PC-3 (cell line): Measurements from ENCODE around the gene UBA6. TPM values are rescaled to one million over a fixed set of nuclear protein-coding genes. Genes with fewer than 3 reads are reported as not detected.
A peak's percentile ranks its signal among the peaks of the same experiment; 100 is the strongest.

Experiments
- ATAC-seq: fragments of 200-7000 bp; cut with Tn5 transposase; 2 replicates; pipeline ENCODE4 v1.9.1; 2020; ENCODE audit warnings: mild to moderate bottlenecking, moderate library complexity
- BruUV-seq: library from RNA; stranded (reverse); fragments of 400-500 nt; replicated peaks from 2 replicates; lab custom pipeline; 2021; lab: Mats Ljungman, UMichigan
- CTCF ChIA-PET: fragments of 300-600 bp; sonication (Branson Sonifier 250); formaldehyde crosslinking; loops from one replicate; lab custom pipeline; 2022; ENCODE audit warnings: antibody characterized with exemption; lab: Charles Lee
- POLR2A ChIA-PET: fragments of 300-600 bp; sonication (Branson Sonifier 250); formaldehyde crosslinking; loops from one replicate; lab custom pipeline; 2022; ENCODE audit warnings: antibody characterized with exemption; ENCODE audit not compliant: unreplicated experiment; lab: Charles Lee
- DNase-seq: peaks from one replicate; pipeline ENCODE4 v3.0.0-alpha.2; 2015
- H2AFZ ChIP-seq: fragments of 300-600 bp; sonication (generic); 2 replicates; pipeline ENCODE4 v1.6.0; 2016; ENCODE audit warnings: antibody characterized with exemption, low read length
- H3F3A ChIP-seq: fragments of 300-600 bp; sonication (generic); one replicate; pipeline ENCODE4 v1.6.0; 2017; ENCODE audit warnings: antibody characterized with exemption, low read length, control low read depth, mild to moderate bottlenecking; ENCODE audit not compliant: unreplicated experiment
- H3K27ac ChIP-seq: fragments of 300-600 bp; sonication (generic); 2 replicates; pipeline ENCODE4 v1.5.1; 2016; ENCODE audit warnings: mild to moderate bottlenecking, low read length
- H3K27me3 ChIP-seq: fragments of 300-600 bp; sonication (generic); 2 replicates; pipeline ENCODE4 v1.6.1; 2016; ENCODE audit warnings: low read length, mixed read lengths
- H3K36me3 ChIP-seq: fragments of 300-600 bp; sonication (generic); 2 replicates; pipeline ENCODE4 v1.6.1; 2016; ENCODE audit warnings: low read depth, mixed run types, low read length, mixed read lengths
- H3K4me1 ChIP-seq: fragments of 300-600 bp; sonication (generic); 2 replicates; pipeline ENCODE4 v1.5.1; 2016; ENCODE audit warnings: low read length; ENCODE audit not compliant: insufficient read depth
- H3K4me2 ChIP-seq: fragments of 300-600 bp; sonication (generic); 2 replicates; pipeline ENCODE4 v1.6.0; 2016; ENCODE audit warnings: low read length
- H3K4me3 ChIP-seq: fragments of 300-600 bp; sonication (generic); 2 replicates; pipeline ENCODE4 v1.5.1; 2016; ENCODE audit warnings: mild to moderate bottlenecking, low read length, mixed read lengths
- H3K79me2 ChIP-seq: fragments of 300-600 bp; sonication (generic); 2 replicates; pipeline ENCODE4 v1.6.1; 2017; ENCODE audit warnings: low read length, mixed read lengths
- H3K9ac ChIP-seq: fragments of 300-600 bp; sonication (generic); 2 replicates; pipeline ENCODE4 v1.6.0; 2016; ENCODE audit warnings: mild to moderate bottlenecking, low read length
- H3K9me2 ChIP-seq: fragments of 300-600 bp; sonication (generic); replicated peaks from 2 replicates; pipeline ENCODE4 v1.6.1; 2016; ENCODE audit warnings: mixed run types, low read length, mixed read lengths
- H3K9me3 ChIP-seq: fragments of 300-600 bp; sonication (generic); 2 replicates; pipeline ENCODE4 v1.6.1; 2016; ENCODE audit warnings: low read length, mixed read lengths
- H4K20me1 ChIP-seq: fragments of 300-600 bp; sonication (generic); 2 replicates; pipeline ENCODE4 v1.6.1; 2016; ENCODE audit warnings: low read length, mixed read lengths
- CTCF ChIP-seq: fragments of 300-600 bp; sonication (generic); conservative IDR thresholded peaks from 2 replicates; pipeline ENCODE4 v1.5.1; 2017; ENCODE audit warnings: antibody characterized with exemption, low read depth, mild to moderate bottlenecking, low read length
- EZH2 ChIP-seq: fragments of 300-600 bp; sonication (generic); IDR thresholded peaks from one replicate; pipeline ENCODE4 v1.6.1; 2017; ENCODE audit warnings: antibody characterized with exemption, mild to moderate bottlenecking, low read length; ENCODE audit not compliant: unreplicated experiment
- EZH2phosphoT487 ChIP-seq: fragments of 300-600 bp; sonication (generic); IDR thresholded peaks from 2 replicates; pipeline ENCODE4 v1.6.1; 2018; ENCODE audit warnings: mild to moderate bottlenecking, antibody characterized with exemption, low read length, borderline replicate concordance
- intact Hi-C: fragments of 100-400 bp; cut with micrococcal nuclease; formaldehyde crosslinking; loops from 2 replicates; pipeline ENCODE4 v1.9.0; 2023
- total RNA-seq: library from RNA; depleted of rRNA; stranded (reverse); fragments of >200 nt; gene quantifications from 2 replicates; pipeline ENCODE4 v1.2.3, GENCODE V29; 2014

The UBA6 gene
- total RNA-seq, 1 experiment from 2014 or later, result 94.6 TPM

GRCh38 chr4:67674098-67674497 lies 26.9 kb downstream of the UBA6 start:
- BruUV-seq, result no TSS peak
- Histone ChIP-seq H3K4me2 (no peak overlapping the region), H3K4me3 (no peak overlapping the region), H3K4me1 (no peaks in the 10 kb centered on the region), H3F3A (no peaks in the 10 kb centered on the region), H2AFZ (no peak overlapping the region), H3K9ac (no peak overlapping the region), H3K36me3 (peaks cover 66% of the 10 kb centered on the region), H3K27me3 (no peaks in the 10 kb centered on the region), H3K79me2 (no peaks in the 10 kb centered on the region), H3K27ac (no peak overlapping the region), H3K9me2 (no peaks in the 10 kb centered on the region), H3K9me3 (no peaks in the 10 kb centered on the region), H4K20me1 (no peaks in the 10 kb centered on the region)
- ATAC-seq (peak; percentile 43; the same call in 1 of the 2 replicates), DNase-seq (peak; percentile 15)
- POLR2A ChIA-PET, result interaction anchor here (0.5 kb wide), 1 partner anchor 53 kb away, joined by 3 read pairs; no protein-coding TSS in a partner anchor
- CTCF ChIA-PET, result no interaction called here
- intact Hi-C loops, result no loop called here
- peak; percentile 12; the same call in 1 of the 2 replicates for TF ChIP-seq CTCF
- no peak for TF ChIP-seq EZH2phosphoT487
- TF ChIP-seq EZH2, result no peak

- POLR2A ChIA-PET, result interaction anchor here (0.7 kb wide), 1 partner anchor 55 kb away, joined by 4 read pairs; no protein-coding TSS in a partner anchor
- intact Hi-C loops, result loop anchor here (5.0 kb wide), 1 partner anchor 51 kb away; no protein-coding TSS in a partner anchor
- Histone ChIP-seq H3F3A (no peaks in the 10 kb centered on the region), H3K27me3 (no peaks in the 10 kb centered on the region), H3K9me2 (no peaks in the 10 kb centered on the region), H3K27ac (no peak overlapping the region), H3K9me3 (no peaks in the 10 kb centered on the region), H2AFZ (no peak overlapping the region), H3K9ac (no peak overlapping the region), H4K20me1 (no peaks in the 10 kb centered on the region), H3K4me1 (no peaks in the 10 kb centered on the region), H3K79me2 (no peaks in the 10 kb centered on the region), H3K36me3 (peaks cover 72% of the 10 kb centered on the region), H3K4me3 (no peak overlapping the region), H3K4me2 (no peak overlapping the region)
- CTCF ChIA-PET, result no interaction called here
- no peak for ATAC-seq
- no TSS peak for BruUV-seq
- no peak for DNase-seq
- no peak for TF ChIP-seq CTCF
These were observed 32.6 kb downstream of the UBA6 start for GRCh38 chr4:67668315-67668714.

GRCh38 chr4:67660418-67660817 lies 40.5 kb downstream of the UBA6 start:
- ATAC-seq (no peak), DNase-seq (no peak)
- Histone ChIP-seq H3F3A (no peaks in the 10 kb centered on the region), H3K27ac (no peak overlapping the region), H4K20me1 (peaks cover 7% of the 10 kb centered on the region; the same call in 1 of the 2 replicates), H3K4me3 (no peak overlapping the region), H3K9ac (no peak overlapping the region), H3K36me3 (peaks cover 70% of the 10 kb centered on the region), H3K9me3 (no peaks in the 10 kb centered on the region), H3K4me2 (no peak overlapping the region), H3K9me2 (no peaks in the 10 kb centered on the region), H2AFZ (no peak overlapping the region), H3K4me1 (no peaks in the 10 kb centered on the region), H3K79me2 (no peaks in the 10 kb centered on the region), H3K27me3 (no peaks in the 10 kb centered on the region)
- CTCF ChIA-PET, result no interaction called here
- intact Hi-C loops, result no loop called here
- TF ChIP-seq CTCF (no peak), EZH2phosphoT487 (no peak), EZH2 (no peak)
- BruUV-seq, result no TSS peak
- POLR2A ChIA-PET, result interaction anchor here (0.6 kb wide), 1 partner anchor 170 kb away, joined by 3 read pairs; no protein-coding TSS in a partner anchor
